Omental fat pad (tissue), 4 donors: ENCODE measurements around the gene SUSD1. TPM values are rescaled to one million over a fixed set of nuclear protein-coding genes. Genes with fewer than 3 reads are reported as not detected.

Experiments used
- ATAC-seq: fragments of 150-250 bp; one replicate; pipeline ENCODE4 v1.9.1; 2016; ENCODE audit warnings: mild to moderate bottlenecking, moderate library complexity; ENCODE audit not compliant: low FRiP score
- DNase-seq: peaks from one replicate; pipeline ENCODE4 v3.0.0-alpha.2; 2019; ENCODE audit warnings: low spot score
- total RNA-seq, 4 donors: library from RNA; depleted of rRNA; stranded (reverse); fragments of >200 nt; gene quantifications; one replicate each; pipeline ENCODE4 v1.1.0, GENCODE V29; 2016
- TF ChIP-seq, protein P1 (sequence below), 3 donors: fragments of 450-650 bp; IDR thresholded peaks; one replicate each; pipeline ENCODE4 v1.5.1; 2016 to 2017; ENCODE audit warnings: antibody characterized with exemption in 3 of 3, mild to moderate bottlenecking in 3 of 3, moderate library complexity in 2 of 3

The SUSD1 gene
- total RNA-seq, 4 donors from 2014 or later: 12.0 to 23.2 (median 15.4) TPM

DNA sequence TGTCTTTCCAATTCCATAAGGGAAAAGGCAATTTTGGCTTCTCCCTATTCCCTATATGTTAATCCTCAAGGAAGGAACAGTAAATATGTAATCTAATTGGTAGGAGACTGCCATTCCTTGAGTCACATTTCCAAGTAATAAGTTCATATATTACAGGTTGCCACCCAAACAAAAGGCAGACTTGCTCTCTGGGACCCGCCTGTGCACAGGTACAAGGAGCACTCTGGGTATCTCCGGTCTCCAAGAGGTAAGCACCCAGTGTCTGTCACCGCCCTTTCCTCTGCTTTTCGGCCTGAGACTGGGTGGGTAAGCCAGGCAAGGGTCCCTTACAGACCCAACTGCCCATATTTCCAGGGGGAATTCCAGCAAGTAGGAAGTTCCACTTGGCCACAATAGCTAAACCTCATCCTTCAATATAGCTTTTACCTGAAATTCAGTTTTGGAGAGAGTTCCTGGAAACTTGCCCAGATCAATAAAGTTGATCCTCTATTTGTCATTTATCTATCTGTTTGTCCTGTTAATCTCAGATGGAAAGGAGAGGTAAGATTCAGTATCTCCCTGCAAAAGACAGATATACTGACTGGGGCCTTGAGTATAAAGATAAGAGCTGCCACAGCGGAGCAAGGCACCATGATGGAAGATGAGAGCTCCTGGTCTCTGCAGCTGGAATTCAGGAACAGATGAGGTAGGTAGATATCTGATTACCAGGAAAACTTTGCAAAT is 81.8 kb downstream of the SUSD1 start:
- DNase-seq (no peak), ATAC-seq (no peak)
- TF ChIP-seq, protein P1, sequence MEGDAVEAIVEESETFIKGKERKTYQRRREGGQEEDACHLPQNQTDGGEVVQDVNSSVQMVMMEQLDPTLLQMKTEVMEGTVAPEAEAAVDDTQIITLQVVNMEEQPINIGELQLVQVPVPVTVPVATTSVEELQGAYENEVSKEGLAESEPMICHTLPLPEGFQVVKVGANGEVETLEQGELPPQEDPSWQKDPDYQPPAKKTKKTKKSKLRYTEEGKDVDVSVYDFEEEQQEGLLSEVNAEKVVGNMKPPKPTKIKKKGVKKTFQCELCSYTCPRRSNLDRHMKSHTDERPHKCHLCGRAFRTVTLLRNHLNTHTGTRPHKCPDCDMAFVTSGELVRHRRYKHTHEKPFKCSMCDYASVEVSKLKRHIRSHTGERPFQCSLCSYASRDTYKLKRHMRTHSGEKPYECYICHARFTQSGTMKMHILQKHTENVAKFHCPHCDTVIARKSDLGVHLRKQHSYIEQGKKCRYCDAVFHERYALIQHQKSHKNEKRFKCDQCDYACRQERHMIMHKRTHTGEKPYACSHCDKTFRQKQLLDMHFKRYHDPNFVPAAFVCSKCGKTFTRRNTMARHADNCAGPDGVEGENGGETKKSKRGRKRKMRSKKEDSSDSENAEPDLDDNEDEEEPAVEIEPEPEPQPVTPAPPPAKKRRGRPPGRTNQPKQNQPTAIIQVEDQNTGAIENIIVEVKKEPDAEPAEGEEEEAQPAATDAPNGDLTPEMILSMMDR (IDR thresholded peaks at IDR 0.05): no peak

DNA sequence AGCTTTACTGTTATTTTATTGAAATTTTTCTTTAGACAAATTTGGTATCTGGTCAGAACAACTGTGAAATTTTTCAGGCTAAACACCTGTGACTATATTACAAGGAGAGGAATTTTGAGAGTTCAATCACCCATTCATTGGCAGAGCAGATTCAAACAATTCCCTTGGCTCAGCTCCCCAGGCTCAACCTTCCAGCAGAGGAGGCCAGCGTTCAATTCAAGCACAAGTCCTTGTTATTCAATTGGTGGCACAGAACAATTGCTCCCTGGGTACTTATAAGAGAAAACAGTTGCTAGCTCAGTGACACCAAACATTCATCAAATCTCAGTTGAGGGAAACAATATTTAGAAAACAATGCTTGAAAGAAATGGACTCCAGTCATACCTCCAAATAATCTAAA is 83.3 kb downstream of the SUSD1 start:
- no peak for ATAC-seq
- TF ChIP-seq, protein P1 (IDR thresholded peaks at IDR 0.05): no peak
- DNase-seq: no peak

DNA sequence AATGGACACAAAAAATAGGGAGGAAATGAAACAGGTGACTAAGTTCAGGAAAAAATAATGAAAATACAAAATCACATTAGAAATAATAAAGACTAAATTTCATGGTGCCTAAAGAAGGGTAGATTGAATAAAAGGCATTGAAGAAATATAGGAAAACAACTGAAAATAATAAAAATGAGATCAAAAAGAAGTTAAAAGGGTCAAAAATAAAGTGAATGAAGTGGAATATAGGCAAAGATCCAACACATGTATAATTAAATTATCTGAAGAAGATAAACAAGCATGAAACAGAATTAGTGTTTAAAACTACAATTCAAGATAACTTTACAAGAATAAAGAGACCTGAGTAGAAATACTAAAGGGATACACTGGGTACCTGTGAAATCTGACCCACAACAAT is 87.6 kb downstream of the SUSD1 start:
- ATAC-seq: no peak
- DNase-seq: no peak
- TF ChIP-seq, protein P1 (IDR thresholded peaks at IDR 0.05): no peak

DNA sequence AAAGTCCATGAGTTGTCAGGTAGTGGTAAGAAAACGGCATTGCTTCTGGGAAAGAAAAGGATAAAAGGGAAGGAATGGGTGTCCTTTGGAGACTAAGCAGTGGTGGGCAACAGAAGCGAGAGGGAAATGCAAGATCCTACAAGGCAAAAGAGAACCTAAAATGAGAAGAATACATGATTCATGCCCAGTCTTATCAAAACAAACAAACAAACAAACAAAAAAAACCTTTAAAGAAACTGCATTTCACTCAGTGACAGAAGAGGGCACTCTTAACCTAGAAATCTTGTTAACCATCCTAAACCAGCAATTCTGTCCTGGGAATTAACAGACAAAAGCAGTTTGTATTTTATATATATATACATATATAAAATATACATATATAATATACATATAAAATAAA is 88.5 kb downstream of the SUSD1 start:
- ATAC-seq (no peak), DNase-seq (no peak)
- TF ChIP-seq, protein P1 (IDR thresholded peaks at IDR 0.05): no peak

DNA sequence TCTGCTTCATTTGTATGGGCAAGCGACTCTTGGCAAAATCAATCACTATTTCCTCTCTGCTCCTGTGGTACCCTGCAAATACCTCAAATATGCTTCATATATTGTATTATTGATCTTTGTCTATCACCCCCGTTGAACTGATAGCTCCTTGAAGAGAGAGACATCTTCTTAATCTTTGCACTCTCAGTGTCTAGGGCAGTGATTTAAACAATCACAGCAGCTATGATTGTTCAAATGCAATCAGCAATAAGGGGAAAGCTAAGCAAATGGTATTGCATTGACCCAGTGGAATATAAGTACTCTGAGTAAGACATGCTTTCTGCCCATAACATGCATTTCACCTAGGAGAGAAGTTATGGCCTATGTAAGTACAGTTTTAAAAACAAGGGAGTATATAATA is 90.2 kb downstream of the SUSD1 start:
- DNase-seq (no peak), ATAC-seq (no peak)
- TF ChIP-seq, protein P1 (IDR thresholded peaks at IDR 0.05): no peak

DNA sequence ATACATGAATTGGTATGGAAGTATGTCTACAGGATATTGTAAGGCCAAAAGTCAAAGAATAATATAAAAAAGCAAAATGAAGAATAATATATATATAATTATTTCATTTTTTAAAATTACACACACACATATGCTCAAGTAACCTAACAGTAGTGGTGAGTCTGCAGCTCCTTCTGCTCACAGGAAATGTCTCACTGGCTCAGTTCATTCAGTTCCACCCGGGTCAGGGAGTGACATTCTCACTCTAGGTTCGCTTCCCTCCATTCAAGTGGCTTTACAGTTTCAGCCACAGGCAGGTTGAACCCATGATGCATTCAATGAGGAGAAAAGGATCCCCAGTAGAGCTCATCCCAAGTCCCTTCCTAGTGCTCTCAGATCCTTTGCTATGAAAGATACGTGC is 90.8 kb downstream of the SUSD1 start:
- ATAC-seq (no peak), DNase-seq (no peak)
- TF ChIP-seq, protein P1 (IDR thresholded peaks at IDR 0.05): no peak
